GM12878 (cell line): Measurements from ENCODE around the gene RAB40B. TPM values are rescaled to one million over a fixed set of nuclear protein-coding genes. Genes with fewer than 3 reads are reported as not detected.

Experiments used
- ATAC-seq: fragments of 200-7000 bp; cut with Tn5 transposase; 3 replicates; pipeline ENCODE4 v1.9.1; 2020; ENCODE audit warnings: mild to moderate bottlenecking, moderate library complexity
- BruUV-seq: library from RNA; stranded (reverse); fragments of 400-500 nt; replicated peaks from 2 replicates; lab custom pipeline; 2021; lab: Mats Ljungman, UMichigan
- CTCF ChIA-PET: fragments of 300-600 bp; sonication (Branson Sonifier 250); formaldehyde crosslinking; extraction: SDS; loops from one replicate; lab custom pipeline; 2021; ENCODE audit warnings: inconsistent platforms; lab: Yijun Ruan, JAX
- POLR2A ChIA-PET: fragments of 350-600 bp; formaldehyde crosslinking; extraction: SDS; loops from one replicate; lab custom pipeline; 2021; ENCODE audit warnings: inconsistent platforms; lab: Charles Lee
- RAD21 ChIA-PET: fragments of 300-600 bp; sonication (Branson Sonifier 250); formaldehyde crosslinking; loops from one replicate; lab custom pipeline; 2023; ENCODE audit warnings: antibody characterized with exemption; ENCODE audit not compliant: unreplicated experiment; lab: Charles Lee
- SMC1A ChIA-PET: fragments of 300-600 bp; sonication (Branson Sonifier 250); formaldehyde crosslinking; loops from one replicate; lab custom pipeline; 2023; ENCODE audit not compliant: unreplicated experiment, uncharacterized antibody; lab: Charles Lee
- DNase-seq: peaks from one replicate; pipeline ENCODE4 v3.0.0-alpha.2; 2011; ENCODE audit warnings: low read depth, low spot score
- FAIRE-seq: peaks from 3 replicates; lab custom pipeline; 2011; peaks lifted over from hg19 to GRCh38; lab: Jason Lieb, UNC
- H2AFZ ChIP-seq: 2 replicates; pipeline ENCODE4 v1.6.0; 2011; ENCODE audit warnings: low read depth, low read length, control low read depth; ENCODE audit not compliant: control insufficient read depth
- H3K27ac ChIP-seq: 2 replicates; pipeline ENCODE4 v1.5.1; 2011; ENCODE audit warnings: control low read depth; ENCODE audit not compliant: control insufficient read depth, insufficient read depth
- H3K27me3 ChIP-seq, 2 experiments: replicated peaks in 1 of 2; 2 replicates each; pipeline versions ENCODE4 v1.6.0 to v1.6.1; 2011; ENCODE audit warnings: low read length in 1 of 2; ENCODE audit not compliant: control insufficient read depth in 2 of 2, insufficient read depth in 2 of 2
- H3K36me3 ChIP-seq, 2 experiments: 2 replicates each; pipeline ENCODE4 v1.5.1; 2011; ENCODE audit warnings: low read length in 1 of 2; ENCODE audit not compliant: control insufficient read depth in 2 of 2, insufficient read depth in 2 of 2
- H3K4me1 ChIP-seq: 2 replicates; pipeline ENCODE4 v1.6.1; 2011; ENCODE audit warnings: mild to moderate bottlenecking, low read length, moderate library complexity, mixed read lengths; ENCODE audit not compliant: control insufficient read depth, insufficient read depth
- H3K4me2 ChIP-seq: 2 replicates; pipeline ENCODE4 v1.6.0; 2011; ENCODE audit warnings: control low read depth; ENCODE audit not compliant: control insufficient read depth, insufficient read depth
- H3K4me3 ChIP-seq: fragments of 200-600 bp; sonication (generic); 2 replicates; pipeline ENCODE4 v1.5.1; 2016
- H3K79me2 ChIP-seq: 2 replicates; pipeline ENCODE4 v1.6.0; 2011; ENCODE audit warnings: low read length; ENCODE audit not compliant: control insufficient read depth, insufficient read depth
- H3K9ac ChIP-seq: 2 replicates; pipeline ENCODE4 v1.8.0; 2011; ENCODE audit warnings: low read length, control low read depth, mixed read lengths; ENCODE audit not compliant: control insufficient read depth, insufficient read depth
- H3K9me3 ChIP-seq: replicated peaks from 3 replicates; pipeline ENCODE4 v1.5.1; 2011; ENCODE audit warnings: mild to moderate bottlenecking, low read length; ENCODE audit not compliant: control insufficient read depth, insufficient read depth
- H4K20me1 ChIP-seq: 2 replicates; pipeline ENCODE4 v1.6.0; 2011; ENCODE audit not compliant: control insufficient read depth, insufficient read depth
- BMI1 ChIP-seq: fragments of 450-650 bp; IDR thresholded peaks from 2 replicates; pipeline ENCODE4 v1.6.1; 2016; ENCODE audit warnings: mild to moderate bottlenecking, moderate library complexity, borderline replicate concordance
- CEBPZ ChIP-seq: fragments of 150-350 bp; IDR thresholded peaks from 2 replicates; pipeline ENCODE4 v1.6.1; 2016; ENCODE audit warnings: low read depth, low read length
- CHD2 ChIP-seq: IDR thresholded peaks from 2 replicates; pipeline ENCODE4 v1.6.1; 2011; ENCODE audit warnings: low read depth, low read length, improper control_type of control experiment, borderline replicate concordance
- HCFC1 ChIP-seq: fragments of 150-350 bp; IDR thresholded peaks from 2 replicates; pipeline ENCODE4 v1.6.1; 2014; ENCODE audit warnings: low read length
- NRF1 ChIP-seq: conservative IDR thresholded peaks from 2 replicates; pipeline ENCODE4 v1.6.1; 2011; ENCODE audit warnings: mild to moderate bottlenecking, low read depth, low read length, improper control_type of control experiment
- PAX5 ChIP-seq: IDR thresholded peaks from 2 replicates; pipeline ENCODE4 v1.6.1; 2011; ENCODE audit warnings: low read depth, low read length, borderline replicate concordance
- POLR2A ChIP-seq: IDR thresholded peaks from 2 replicates; pipeline ENCODE4 v1.6.1; 2011; ENCODE audit warnings: low read depth, mild to moderate bottlenecking, low read length
- RAD21 ChIP-seq: IDR thresholded peaks from 2 replicates; pipeline ENCODE4 v1.6.1; 2011; ENCODE audit warnings: mild to moderate bottlenecking, low read depth, low read length, moderate library complexity; ENCODE audit not compliant: insufficient read depth
- SPI1 ChIP-seq: IDR thresholded peaks from 2 replicates; pipeline ENCODE4 v1.6.1; 2011; ENCODE audit warnings: low read depth, mild to moderate bottlenecking, low read length, moderate library complexity, borderline replicate concordance; ENCODE audit not compliant: insufficient read depth
- TCF7 ChIP-seq: IDR thresholded peaks from 2 replicates; pipeline ENCODE4 v1.6.1; 2014; ENCODE audit warnings: antibody characterized with exemption, borderline replicate concordance
- YBX1 ChIP-seq: fragments of 450-650 bp; IDR thresholded peaks from 2 replicates; pipeline ENCODE4 v1.6.1; 2016; ENCODE audit warnings: antibody characterized with exemption
- ZNF622 ChIP-seq: fragments of 450-650 bp; IDR thresholded peaks from 2 replicates; pipeline ENCODE4 v1.6.1; 2017; ENCODE audit warnings: mild to moderate bottlenecking, inconsistent platforms
- ZSCAN29 ChIP-seq: fragments of 450-650 bp; IDR thresholded peaks from 2 replicates; pipeline ENCODE4 v1.6.1; 2017; ENCODE audit warnings: mild to moderate bottlenecking, moderate library complexity
- WGBS: methylation state at CpG from one replicate; pipeline ENCODE4 v1.1.6; 2016; ENCODE audit warnings: low lambda C conversion rate; ENCODE audit not compliant: insufficient replicate concordance, insufficient coverage; ENCODE audit errors: missing lambda C conversion rate; 5-methylcytosine and 5-hydroxymethylcytosine counted together
- in situ Hi-C: fragments of 300-500 bp; cut with MboI; formaldehyde crosslinking; loops from 9 replicates; pipeline ENCODE4 v1.14.3; 2018; ENCODE audit warnings: mixed read lengths
- intact Hi-C: fragments of 100-400 bp; cut with micrococcal nuclease; formaldehyde crosslinking; loops from one replicate; pipeline ENCODE4 v1.14.2; 2022; ENCODE audit not compliant: unreplicated experiment
- polyA plus RNA-seq, 11 experiments: library from polyadenylated mRNA; depleted of rRNA in 4 of 11; unstranded in 6 of 11; stranded (reverse) in 5 of 11; fragments of >200 nt; fragmentation: Nextera tagmentation in 4 of 11; fragmentation: Illumina TruSeq in 1 of 11; extraction: Ambion mirVana in 4 of 11; extraction: Trizol in 1 of 11; gene quantifications; 1 replicate in 1 of 11; 2 replicates in 10 of 11; pipeline versions ENCODE4 v1.2.1 to v1.2.3, GENCODE V29; 2011 to 2016; ENCODE audit warnings: inconsistent platforms in 2 of 11, missing spikeins in 2 of 11, low read depth in 1 of 11
- total RNA-seq, 4 experiments: library from RNA; depleted of rRNA in 3 of 4; stranded (reverse); fragments of >200 nt in 3 of 4; fragmentation: Illumina TruSeq in 1 of 4; extraction: Trizol in 1 of 4; gene quantifications; 2 replicates each; pipeline versions ENCODE4 v1.2.1 to v1.2.3, GENCODE V29; 2013 to 2021
- TF ChIP-seq, protein P1 (sequence below): fragments of 450-650 bp; IDR thresholded peaks from 2 replicates; pipeline ENCODE4 v1.6.1; 2017; ENCODE audit warnings: mild to moderate bottlenecking, moderate library complexity
- TF ChIP-seq, protein P2 (sequence below): fragments of 150-350 bp; IDR thresholded peaks from 2 replicates; pipeline ENCODE4 v1.6.1; 2014; ENCODE audit warnings: mild to moderate bottlenecking, low read depth, low read length

Gene RAB40B
- total and polyA plus RNA-seq, 10 of the 15 experiments (the other 5 are each of a cell fraction or from before 2014, with no cell fraction given), result 0.06 to 2.8 (median 1.4) TPM

DNA sequence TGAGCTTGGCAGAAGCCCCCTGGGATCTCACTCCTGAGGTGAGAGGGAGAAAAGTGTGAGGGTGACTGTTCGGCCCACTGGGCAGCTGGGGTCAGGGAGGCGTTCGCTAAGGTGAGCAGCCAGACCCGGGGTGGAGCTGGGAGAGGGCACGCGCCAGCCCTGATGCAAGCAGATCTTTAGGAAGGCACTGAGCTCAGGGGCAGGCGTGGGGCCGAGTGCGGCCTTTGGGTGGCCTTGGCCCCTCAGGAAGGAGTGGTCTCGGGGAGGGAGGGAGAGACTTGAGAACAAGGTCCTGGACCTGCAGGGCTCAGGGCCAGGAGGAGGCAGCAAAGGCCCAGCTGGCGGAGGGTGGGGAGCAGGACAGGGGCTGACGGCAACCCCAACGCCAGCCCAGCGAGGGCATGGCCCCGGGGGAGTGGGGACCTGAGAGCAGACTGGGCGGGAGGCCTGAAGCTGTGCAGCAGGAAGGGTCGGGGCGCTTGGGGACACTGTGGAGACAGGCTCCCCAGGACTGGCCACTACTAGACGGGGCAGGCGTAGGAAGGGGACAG, 35.7 kb downstream of the RAB40B start:
- no peak for FAIRE-seq
- H2AFZ ChIP-seq, result no peak overlapping the region
- H3K79me2 ChIP-seq, result no peaks in the 10 kb centered on the region
- H3K27ac ChIP-seq, result no peak overlapping the region
- RAD21 ChIA-PET, result no interaction called here
- in situ Hi-C loops, result no loop called here
- no peak for DNase-seq
- H3K36me3 ChIP-seq, result no peaks in the 10 kb centered on the region
- H3K4me2 ChIP-seq, result no peak overlapping the region
- BruUV-seq, result no TSS peak
- H3K4me1 ChIP-seq, result no peaks in the 10 kb centered on the region
- intact Hi-C loops, result no loop called here
- no peaks in the 10 kb centered on the region for H4K20me1 ChIP-seq
- no peaks in the 10 kb centered on the region for H3K27me3 ChIP-seq
- H3K9me3 ChIP-seq, result no peaks in the 10 kb centered on the region
- 62% methylated on average over 20 of the region's 20 CpGs for WGBS
- POLR2A ChIA-PET, result interaction anchor here (0.5 kb wide), 1 partner anchor 16 kb away, joined by 6 read pairs; no protein-coding TSS in a partner anchor
- ATAC-seq, result no peak
- no peak overlapping the region for H3K4me3 ChIP-seq
- CTCF ChIA-PET, result no interaction called here
- SMC1A ChIA-PET, result interaction anchor here (0.6 kb wide), 1 partner anchor 362 kb away, joined by 3 read pairs; no protein-coding TSS in a partner anchor
- no peak overlapping the region for H3K9ac ChIP-seq
- no peak for TF ChIP-seq CEBPZ
- no peak for TF ChIP-seq TCF7
- TF ChIP-seq YBX1, result no peak
- no peak for TF ChIP-seq NRF1
- no peak for TF ChIP-seq HCFC1
- TF ChIP-seq CHD2, result no peak
- TF ChIP-seq RAD21, result no peak
- TF ChIP-seq SPI1, result no peak
- TF ChIP-seq, protein P1, sequence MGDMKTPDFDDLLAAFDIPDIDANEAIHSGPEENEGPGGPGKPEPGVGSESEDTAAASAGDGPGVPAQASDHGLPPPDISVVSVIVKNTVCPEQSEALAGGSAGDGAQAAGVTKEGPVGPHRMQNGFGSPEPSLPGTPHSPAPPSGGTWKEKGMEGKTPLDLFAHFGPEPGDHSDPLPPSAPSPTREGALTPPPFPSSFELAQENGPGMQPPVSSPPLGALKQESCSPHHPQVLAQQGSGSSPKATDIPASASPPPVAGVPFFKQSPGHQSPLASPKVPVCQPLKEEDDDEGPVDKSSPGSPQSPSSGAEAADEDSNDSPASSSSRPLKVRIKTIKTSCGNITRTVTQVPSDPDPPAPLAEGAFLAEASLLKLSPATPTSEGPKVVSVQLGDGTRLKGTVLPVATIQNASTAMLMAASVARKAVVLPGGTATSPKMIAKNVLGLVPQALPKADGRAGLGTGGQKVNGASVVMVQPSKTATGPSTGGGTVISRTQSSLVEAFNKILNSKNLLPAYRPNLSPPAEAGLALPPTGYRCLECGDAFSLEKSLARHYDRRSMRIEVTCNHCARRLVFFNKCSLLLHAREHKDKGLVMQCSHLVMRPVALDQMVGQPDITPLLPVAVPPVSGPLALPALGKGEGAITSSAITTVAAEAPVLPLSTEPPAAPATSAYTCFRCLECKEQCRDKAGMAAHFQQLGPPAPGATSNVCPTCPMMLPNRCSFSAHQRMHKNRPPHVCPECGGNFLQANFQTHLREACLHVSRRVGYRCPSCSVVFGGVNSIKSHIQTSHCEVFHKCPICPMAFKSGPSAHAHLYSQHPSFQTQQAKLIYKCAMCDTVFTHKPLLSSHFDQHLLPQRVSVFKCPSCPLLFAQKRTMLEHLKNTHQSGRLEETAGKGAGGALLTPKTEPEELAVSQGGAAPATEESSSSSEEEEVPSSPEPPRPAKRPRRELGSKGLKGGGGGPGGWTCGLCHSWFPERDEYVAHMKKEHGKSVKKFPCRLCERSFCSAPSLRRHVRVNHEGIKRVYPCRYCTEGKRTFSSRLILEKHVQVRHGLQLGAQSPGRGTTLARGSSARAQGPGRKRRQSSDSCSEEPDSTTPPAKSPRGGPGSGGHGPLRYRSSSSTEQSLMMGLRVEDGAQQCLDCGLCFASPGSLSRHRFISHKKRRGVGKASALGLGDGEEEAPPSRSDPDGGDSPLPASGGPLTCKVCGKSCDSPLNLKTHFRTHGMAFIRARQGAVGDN, result no peak
- TF ChIP-seq, protein P2, sequence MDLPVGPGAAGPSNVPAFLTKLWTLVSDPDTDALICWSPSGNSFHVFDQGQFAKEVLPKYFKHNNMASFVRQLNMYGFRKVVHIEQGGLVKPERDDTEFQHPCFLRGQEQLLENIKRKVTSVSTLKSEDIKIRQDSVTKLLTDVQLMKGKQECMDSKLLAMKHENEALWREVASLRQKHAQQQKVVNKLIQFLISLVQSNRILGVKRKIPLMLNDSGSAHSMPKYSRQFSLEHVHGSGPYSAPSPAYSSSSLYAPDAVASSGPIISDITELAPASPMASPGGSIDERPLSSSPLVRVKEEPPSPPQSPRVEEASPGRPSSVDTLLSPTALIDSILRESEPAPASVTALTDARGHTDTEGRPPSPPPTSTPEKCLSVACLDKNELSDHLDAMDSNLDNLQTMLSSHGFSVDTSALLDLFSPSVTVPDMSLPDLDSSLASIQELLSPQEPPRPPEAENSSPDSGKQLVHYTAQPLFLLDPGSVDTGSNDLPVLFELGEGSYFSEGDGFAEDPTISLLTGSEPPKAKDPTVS, result no peak
- TF ChIP-seq PAX5, result no peak
- TF ChIP-seq ZSCAN29, result no peak
- TF ChIP-seq POLR2A, result no peak
- TF ChIP-seq BMI1, result no peak
- no peak for TF ChIP-seq ZNF622
- TF ChIP-seq, all 136 proteins: peak for 0
